ENCODE data around the gene TTLL13. TPM values are rescaled to one million over a fixed set of nuclear protein-coding genes. Genes with fewer than 3 reads are reported as not detected.

Gene TTLL13
- total RNA-seq, 1 donor from 2014 or later, result not detected

DNA sequence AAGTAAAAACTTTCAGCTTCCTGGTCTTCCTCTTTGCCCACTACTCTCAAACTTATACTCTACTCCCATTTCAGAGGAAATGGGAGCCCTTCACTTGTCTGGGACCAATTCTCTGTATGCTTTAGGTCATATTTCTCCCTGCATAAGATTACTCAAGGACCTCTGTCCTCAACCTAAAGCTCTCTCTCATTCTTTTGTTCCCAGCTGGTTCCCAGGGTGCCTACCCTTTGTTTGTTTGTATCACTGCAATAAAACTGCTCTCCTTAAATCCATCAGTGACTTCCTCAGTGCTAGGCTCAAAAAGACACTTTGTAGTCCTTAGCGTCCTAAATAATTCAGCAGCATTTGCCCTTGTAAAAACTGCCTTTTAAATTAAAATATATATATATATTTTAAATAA is 19.1 kb downstream of the TTLL13 start:
- H3K27me3 Mint-ChIP-seq (ENCODE audit: low read depth, unreplicated experiment), result no peaks in the 10 kb centered on the region
- Histone ChIP-seq H3K4me3 (ENCODE audit: insufficient read depth, low read depth, low read length) (no peak overlapping the region), H3K27me3 (ENCODE audit: insufficient read depth, low read length) (no peaks in the 10 kb centered on the region), H3K36me3 (ENCODE audit: insufficient read depth, low read length) (peaks cover 26% of the 10 kb centered on the region), H3K79me2 (ENCODE audit: insufficient read depth, low read length) (peaks cover 78% of the 10 kb centered on the region), H2AFZ (ENCODE audit: low read depth, low read length) (no peak overlapping the region), H3K9ac (ENCODE audit: low read length) (no peak overlapping the region), H4K20me1 (ENCODE audit: insufficient read depth, low read length) (peaks cover 61% of the 10 kb centered on the region), H3K9me3 (ENCODE audit: insufficient read depth, low read depth, low read length) (no peaks in the 10 kb centered on the region), H3K4me1 (ENCODE audit: insufficient read depth, low read length) (peaks cover 24% of the 10 kb centered on the region), H3K27ac (ENCODE audit: low read depth, low read length) (no peak overlapping the region), H3K4me2 (ENCODE audit: low read length) (peak overlapping the region; percentile 88)
- H3K27ac Mint-ChIP-seq (ENCODE audit: unreplicated experiment), result no peak overlapping the region
- no peak for TF ChIP-seq EZH2 (IDR thresholded peaks at IDR 0.05; ENCODE audit: insufficient read depth, low read length)
- TF ChIP-seq, protein P1, sequence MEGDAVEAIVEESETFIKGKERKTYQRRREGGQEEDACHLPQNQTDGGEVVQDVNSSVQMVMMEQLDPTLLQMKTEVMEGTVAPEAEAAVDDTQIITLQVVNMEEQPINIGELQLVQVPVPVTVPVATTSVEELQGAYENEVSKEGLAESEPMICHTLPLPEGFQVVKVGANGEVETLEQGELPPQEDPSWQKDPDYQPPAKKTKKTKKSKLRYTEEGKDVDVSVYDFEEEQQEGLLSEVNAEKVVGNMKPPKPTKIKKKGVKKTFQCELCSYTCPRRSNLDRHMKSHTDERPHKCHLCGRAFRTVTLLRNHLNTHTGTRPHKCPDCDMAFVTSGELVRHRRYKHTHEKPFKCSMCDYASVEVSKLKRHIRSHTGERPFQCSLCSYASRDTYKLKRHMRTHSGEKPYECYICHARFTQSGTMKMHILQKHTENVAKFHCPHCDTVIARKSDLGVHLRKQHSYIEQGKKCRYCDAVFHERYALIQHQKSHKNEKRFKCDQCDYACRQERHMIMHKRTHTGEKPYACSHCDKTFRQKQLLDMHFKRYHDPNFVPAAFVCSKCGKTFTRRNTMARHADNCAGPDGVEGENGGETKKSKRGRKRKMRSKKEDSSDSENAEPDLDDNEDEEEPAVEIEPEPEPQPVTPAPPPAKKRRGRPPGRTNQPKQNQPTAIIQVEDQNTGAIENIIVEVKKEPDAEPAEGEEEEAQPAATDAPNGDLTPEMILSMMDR (IDR thresholded peaks at IDR 0.05; ENCODE audit: insufficient read depth, low read depth, low read length), result no peak
- DNase-seq (ENCODE audit: low read depth) (no peak), FAIRE-seq (no peak)
- peaks cover 15% of the 10 kb centered on the region for H3K36me3 Mint-ChIP-seq (ENCODE audit: low read depth, unreplicated experiment)
- peaks cover 15% of the 10 kb centered on the region for H3K4me1 Mint-ChIP-seq (ENCODE audit: low read depth, unreplicated experiment)
- peak overlapping the region; percentile 72 for H3K4me3 Mint-ChIP-seq (ENCODE audit: unreplicated experiment)
- no peaks in the 10 kb centered on the region for H3K9me3 Mint-ChIP-seq (ENCODE audit: unreplicated experiment)

DNA sequence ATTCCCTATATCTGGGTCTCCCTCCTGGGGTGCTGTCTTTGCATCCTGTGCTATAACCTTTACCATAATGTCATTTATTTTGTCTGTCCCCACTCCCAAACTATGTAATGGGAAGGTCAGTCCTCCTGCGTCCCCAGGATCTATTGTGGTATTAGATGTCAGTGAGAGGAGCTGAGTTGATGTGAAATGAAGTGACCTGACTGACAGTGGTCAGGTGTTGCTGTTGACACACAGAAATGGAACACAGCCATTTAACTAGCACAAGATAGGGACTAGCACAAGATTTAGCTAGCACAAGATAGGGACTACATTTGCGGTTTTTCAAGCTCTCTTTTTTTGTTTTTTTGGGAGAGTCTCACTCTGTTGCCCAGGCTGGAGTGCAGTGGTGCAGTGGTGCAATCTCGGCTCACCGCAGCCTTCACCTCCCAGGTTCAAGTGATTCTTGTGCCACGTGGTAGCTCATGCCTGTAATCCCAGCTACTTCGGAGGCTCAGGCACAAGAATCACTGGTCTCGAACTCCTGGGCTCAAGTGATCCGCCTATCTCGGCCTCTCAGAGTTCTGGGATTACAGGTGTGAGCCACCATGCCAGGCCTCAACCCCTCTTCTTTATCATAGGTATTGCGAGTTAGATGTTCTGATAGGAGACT is 21.3 kb downstream of the TTLL13 start:
- Mint-ChIP-seq H3K4me1 (ENCODE audit: low read depth, unreplicated experiment) (peaks cover 13% of the 10 kb centered on the region), H3K36me3 (ENCODE audit: low read depth, unreplicated experiment) (peaks cover 21% of the 10 kb centered on the region)
- H4K20me1 ChIP-seq (ENCODE audit: insufficient read depth, low read length), result peaks cover 61% of the 10 kb centered on the region

More for the DNA sequence above, 21.3 kb downstream of the TTLL13 start:
- no peaks in the 10 kb centered on the region for H3K9me3 ChIP-seq (ENCODE audit: insufficient read depth, low read depth, low read length)
- H3K4me1 ChIP-seq (ENCODE audit: insufficient read depth, low read length), result peaks cover 16% of the 10 kb centered on the region
- no peak overlapping the region for H2AFZ ChIP-seq (ENCODE audit: low read depth, low read length)
- H3K27ac Mint-ChIP-seq (ENCODE audit: unreplicated experiment), result no peak overlapping the region
- no peak overlapping the region for H3K4me3 Mint-ChIP-seq (ENCODE audit: unreplicated experiment)
- no peak overlapping the region for H3K9ac ChIP-seq (ENCODE audit: low read length)
- no peak overlapping the region for H3K4me2 ChIP-seq (ENCODE audit: low read length)
- no peaks in the 10 kb centered on the region for H3K27me3 Mint-ChIP-seq (ENCODE audit: low read depth, unreplicated experiment)
- no peak overlapping the region for H3K27ac ChIP-seq (ENCODE audit: low read depth, low read length)
- no peaks in the 10 kb centered on the region for H3K9me3 Mint-ChIP-seq (ENCODE audit: unreplicated experiment)
- H3K27me3 ChIP-seq (ENCODE audit: insufficient read depth, low read length), result no peaks in the 10 kb centered on the region
- H3K79me2 ChIP-seq (ENCODE audit: insufficient read depth, low read length), result peaks cover 73% of the 10 kb centered on the region
- no peak overlapping the region for H3K4me3 ChIP-seq (ENCODE audit: insufficient read depth, low read depth, low read length)
- DNase-seq (ENCODE audit: low read depth) (no peak), FAIRE-seq (no peak)
- peaks cover 26% of the 10 kb centered on the region for H3K36me3 ChIP-seq (ENCODE audit: insufficient read depth, low read length)
- TF ChIP-seq, protein P1 (IDR thresholded peaks at IDR 0.05; ENCODE audit: insufficient read depth, low read depth, low read length), result no peak
- TF ChIP-seq EZH2 (IDR thresholded peaks at IDR 0.05; ENCODE audit: insufficient read depth, low read length), result no peak

All from astrocyte (in vitro differentiated cells and primary cell).